ENCODE results near the gene TEX101. TPM values are rescaled to one million over a fixed set of nuclear protein-coding genes. Genes with fewer than 3 reads are reported as not detected.

Gene TEX101
- total and polyA plus RNA-seq, 4 donors = not detected

GRCh38 chr19:43406297-43406696 lies 8.4 kb upstream of the TEX101 start:
- Histone ChIP-seq H3K9ac (ENCODE audit: low read depth in 1 of 2, low read length in 2 of 2) (no peak overlapping the region), H3K9me3 (ENCODE audit: control insufficient read depth in 4 of 4, low read length in 3 of 4) (no peaks in the 10 kb centered on the region), H3K4me3 (ENCODE audit: low read depth in 1 of 3, low read length in 3 of 3) (no peak overlapping the region), H3K36me3 (ENCODE audit: control insufficient read depth in 4 of 4, insufficient read depth in 3 of 4, low read depth in 1 of 4, low read length in 3 of 4) (no peaks in the 10 kb centered on the region), H3K4me1 (ENCODE audit: control insufficient read depth in 4 of 4, insufficient read depth in 4 of 4, low read length in 3 of 4) (no peaks in the 10 kb centered on the region), H3K27ac (ENCODE audit: low read depth in 1 of 2, low read length in 2 of 2) (no peak overlapping the region), H3K27me3 (ENCODE audit: control insufficient read depth in 4 of 4, insufficient read depth in 4 of 4, low read length in 3 of 4) (peaks cover 0 to 2% (median 0%) of the 10 kb centered on the region in 4 donors)
- TF ChIP-seq HNF4G (IDR thresholded peaks at IDR 0.05) (no peak), YY1 (IDR thresholded peaks at IDR 0.05) (no peak), FOXA1 (IDR thresholded peaks at IDR 0.05) (no peak), NR2F2 (IDR thresholded peaks at IDR 0.05) (no peak), REST (IDR thresholded peaks at IDR 0.05) (no peak), FOXA2 (IDR thresholded peaks at IDR 0.05) (no peak), CTCF (IDR thresholded peaks at IDR 0.05; ENCODE audit: low read depth, low read length, missing input control) (no peak), HNF4A (conservative IDR thresholded peaks at IDR 0.05) (no peak), ZBTB33 (IDR thresholded peaks at IDR 0.05) (no peak), ATF3 (IDR thresholded peaks at IDR 0.05) (no peak), TAF1 (conservative IDR thresholded peaks at IDR 0.05) (no peak), RAD21 (IDR thresholded peaks at IDR 0.05) (no peak), EGR1 (IDR thresholded peaks at IDR 0.05; ENCODE audit: low read depth in 2 of 2) (no peak), JUND (IDR thresholded peaks at IDR 0.05) (no peak), GABPA (IDR thresholded peaks at IDR 0.05 in 1 of 2, conservative IDR thresholded peaks at IDR 0.05 in 1 of 2) (no peak), RXRA (IDR thresholded peaks at IDR 0.05) (no peak), SP1 (IDR thresholded peaks at IDR 0.05) (no peak)
- 66% methylated on average over 24 of the region's 24 CpGs for WGBS
- DNase-seq (ENCODE audit: low spot score) = no peak
